GM23338 (cell line): ENCODE measurements around the gene C1orf50. TPM values are rescaled to one million over a fixed set of nuclear protein-coding genes. Genes with fewer than 3 reads are reported as not detected.

Experiments used
- polyA plus RNA-seq: library from polyadenylated mRNA; unstranded; fragments of >200 nt; fragmentation: Nextera tagmentation; extraction: Ambion mirVana; gene quantifications from 2 replicates; pipeline ENCODE4 v1.2.1, GENCODE V29; 2016
- total RNA-seq: library from RNA; depleted of rRNA; stranded (reverse); fragments of >200 nt; shearing (Covaris generic); gene quantifications from 2 replicates; pipeline ENCODE4 v1.2.3, GENCODE V29; 2014; rRNA removed

C1orf50 gene
- total and polyA plus RNA-seq, 2 experiments from 2014 or later = 4.4 to 4.7 TPM

Other genes starting within 250 kb of the C1orf50 start
- 66.5 and 71.2 TPM in 2 replicates for gene PPIH, start 108.8 kb upstream of the C1orf50 start, total RNA-seq
- gene PPIH, start 108.8 kb upstream of the C1orf50 start, polyA plus RNA-seq = 122 and 132 TPM in 2 replicates
- 1,206 and 1,282 TPM in 2 replicates for gene YBX1, start 84.8 kb upstream of the C1orf50 start, total RNA-seq
- 1,441 and 1,488 TPM in 2 replicates for gene YBX1, start 84.8 kb upstream of the C1orf50 start, polyA plus RNA-seq
- gene CLDN19, start 27.0 kb upstream of the C1orf50 start, total RNA-seq = 10.8 and 12.8 TPM in 2 replicates
- gene CLDN19, start 27.0 kb upstream of the C1orf50 start, polyA plus RNA-seq = 2.3 and 2.6 TPM in 2 replicates
- 67.1 and 75.1 TPM in 2 replicates for gene P3H1, start 221 bp upstream of the C1orf50 start, total RNA-seq
- gene P3H1, start 221 bp upstream of the C1orf50 start, polyA plus RNA-seq = 50.5 and 51.1 TPM in 2 replicates
- gene TMEM269, start 17.7 kb downstream of the C1orf50 start, total RNA-seq = 0.45 TPM in 1 of 2 replicates, not detected in the other
- gene TMEM269, start 17.7 kb downstream of the C1orf50 start, polyA plus RNA-seq = 0.28 and 0.31 TPM in 2 replicates
- gene ERMAP, start 49.9 kb downstream of the C1orf50 start, total RNA-seq = 1.8 and 2.2 TPM in 2 replicates
- 1.2 and 1.9 TPM in 2 replicates for gene ERMAP, start 49.9 kb downstream of the C1orf50 start, polyA plus RNA-seq
- 22.1 and 32.9 TPM in 2 replicates for gene SVBP, start 50.1 kb downstream of the C1orf50 start, total RNA-seq
- 77.3 and 82.1 TPM in 2 replicates for gene SVBP, start 50.1 kb downstream of the C1orf50 start, polyA plus RNA-seq
- gene ZNF691, start 79.4 kb downstream of the C1orf50 start, total RNA-seq = 26.4 and 27.7 TPM in 2 replicates
- 21.3 and 22.0 TPM in 2 replicates for gene ZNF691, start 79.4 kb downstream of the C1orf50 start, polyA plus RNA-seq
- gene SLC2A1, start 191.6 kb downstream of the C1orf50 start, total RNA-seq = 305 and 479 TPM in 2 replicates
- gene SLC2A1, start 191.6 kb downstream of the C1orf50 start, polyA plus RNA-seq = 63.9 and 66.1 TPM in 2 replicates